Measurements from ENCODE around the gene MARS1. TPM values are rescaled to one million over a fixed set of nuclear protein-coding genes. Genes with fewer than 3 reads are reported as not detected.
A peak's percentile ranks its signal among the peaks of the same experiment; 100 is the strongest.

The MARS1 gene
- total RNA-seq, 4 donors from 2014 or later: 29.1 to 160 (median 76.8) TPM

GRCh38 chr12:57546438-57547287 lies 58.8 kb downstream of the MARS1 start, which contains the start of gene DCTN2:
Gene DCTN2 (minus strand): TSS chr12:57547192. CDS start chr12:57547063, 129 bp downstream.
- intact Hi-C loops (cut with DNase I; ENCODE audit: low total_unique reads): no loop called here
- H3K4me1 ChIP-seq: peaks cover 0 to 11% of the 10 kb centered on the region in 2 donors
- DNase-seq: peak; percentile 96 to 97
- H3K9me3 ChIP-seq: no peaks in the 10 kb centered on the region
- H3K27me3 ChIP-seq: no peaks in the 10 kb centered on the region
- H3K4me3 ChIP-seq: peak within 1 kb of the TSS; percentile 92 to 100
- peak within 1 kb of the TSS; percentile 82 to 90 for H3K27ac ChIP-seq
- TF ChIP-seq POLR2A (IDR thresholded peaks at IDR 0.05) (peak in 1 of 2 donors; percentile 61), CTCF (IDR thresholded peaks at IDR 0.05) (peak in 1 of 4 experiments; percentile 10)
- no peaks in the 10 kb centered on the region for H3K36me3 ChIP-seq

- Histone ChIP-seq H3K4me3 (peak overlapping the region; percentile 92 to 100), H3K4me1 (peaks cover 0 to 11% of the 10 kb centered on the region in 2 donors), H3K27ac (peak overlapping the region; percentile 45 to 82), H3K27me3 (no peaks in the 10 kb centered on the region), H3K36me3 (no peaks in the 10 kb centered on the region), H3K9me3 (no peaks in the 10 kb centered on the region)
- TF ChIP-seq POLR2A (IDR thresholded peaks at IDR 0.05): no peak
- TF ChIP-seq CTCF (IDR thresholded peaks at IDR 0.05): no peak
- intact Hi-C loops (cut with DNase I; ENCODE audit: low total_unique reads): no loop called here
- DNase-seq: no peak
Measured at GRCh38 chr12:57547288-57548012, 59.6 kb downstream of the MARS1 start.

GRCh38 chr12:57548013-57548315 lies 60.1 kb downstream of the MARS1 start:
- H3K9me3 ChIP-seq: no peaks in the 10 kb centered on the region
- H3K4me3 ChIP-seq: no peak overlapping the region
- peaks cover 0 to 11% of the 10 kb centered on the region in 2 donors for H3K4me1 ChIP-seq
- H3K27me3 ChIP-seq: no peaks in the 10 kb centered on the region
- DNase-seq: no peak
- H3K27ac ChIP-seq: no peak overlapping the region
- TF ChIP-seq CTCF (IDR thresholded peaks at IDR 0.05): no peak
- TF ChIP-seq POLR2A (IDR thresholded peaks at IDR 0.05): no peak
- intact Hi-C loops (cut with DNase I; ENCODE audit: low total_unique reads): no loop called here
- no peaks in the 10 kb centered on the region for H3K36me3 ChIP-seq

- DNase-seq: no peak
- Histone ChIP-seq H3K27ac (no peak overlapping the region), H3K4me3 (no peak overlapping the region), H3K4me1 (peaks cover 0 to 11% of the 10 kb centered on the region in 2 donors), H3K27me3 (no peaks in the 10 kb centered on the region), H3K36me3 (no peaks in the 10 kb centered on the region), H3K9me3 (no peaks in the 10 kb centered on the region)
- TF ChIP-seq POLR2A (IDR thresholded peaks at IDR 0.05) (no peak), CTCF (IDR thresholded peaks at IDR 0.05) (no peak)
- intact Hi-C loops (cut with DNase I; ENCODE audit: low total_unique reads): no loop called here
Measured at GRCh38 chr12:57548488-57548887, 60.6 kb downstream of the MARS1 start.

All from uterus (tissue), 4 donors.